Stimulated activated CD8-positive, alpha-beta memory T cell treated with anti-CD3 and anti-CD28 coated beads, Interleukin-15, amount 100 ng/mL, for 1 hour (primary cell): Measurements from ENCODE around the gene TRPV6.

ENCODE experiments used
- DNase-seq: peaks from one replicate; pipeline ENCODE4 v3.0.0-alpha.2; 2020; ENCODE audit warnings: low read depth

TRPV6 gene

DNA sequence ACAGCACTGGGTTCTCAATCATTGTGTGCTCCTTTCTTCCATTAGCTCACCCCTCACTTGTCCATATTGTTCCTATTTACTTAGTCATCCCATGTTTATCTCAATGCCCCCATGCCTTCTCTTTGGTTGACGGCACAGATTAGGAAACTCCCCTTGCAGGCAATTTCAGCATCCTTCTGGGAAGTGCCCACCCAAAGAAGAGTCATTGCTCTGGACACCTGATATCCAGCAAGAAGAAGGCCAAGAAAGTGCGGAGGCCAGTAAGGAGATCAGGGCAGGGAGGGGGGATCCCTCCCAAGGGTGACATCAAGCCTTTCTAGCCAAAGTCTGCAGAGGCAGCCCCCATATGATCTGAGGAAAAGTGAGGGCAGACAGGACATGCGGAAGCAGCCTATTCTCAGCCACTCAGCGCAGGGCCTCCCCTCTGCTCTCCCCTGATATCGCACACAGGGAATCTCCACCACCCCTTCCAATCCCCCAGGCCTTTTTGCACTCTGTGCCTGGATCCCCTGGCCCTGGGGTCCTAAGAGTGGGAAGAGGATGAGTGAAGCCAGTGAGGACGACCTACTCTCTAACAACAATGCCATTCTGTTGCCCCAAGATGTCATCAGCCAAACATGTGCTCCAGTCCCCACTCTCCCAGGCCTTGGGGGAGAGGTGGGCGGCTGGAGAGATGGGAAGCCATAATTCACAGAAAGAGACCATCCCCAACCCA, 1.8 kb downstream of the TRPV6 start:
- DNase-seq: no peak

DNA sequence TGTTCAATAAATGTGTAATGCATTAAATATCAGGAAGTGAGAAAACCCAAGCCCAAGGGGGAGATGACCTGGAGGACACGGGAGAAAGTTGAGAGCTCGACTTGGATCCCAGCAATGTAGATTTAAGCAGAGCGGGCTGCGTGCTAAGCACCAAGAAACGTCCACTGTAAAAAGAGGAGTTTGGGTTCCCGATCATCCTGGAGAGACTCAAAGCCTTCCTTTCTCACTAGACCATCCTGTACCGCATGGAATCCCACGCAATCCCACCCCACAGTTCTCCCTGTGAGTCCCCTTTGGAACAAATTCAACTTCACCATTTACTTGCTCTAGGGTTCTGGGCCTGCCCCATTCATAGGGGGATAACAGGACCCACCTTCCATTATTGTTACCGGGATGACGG, 2.4 kb downstream of the TRPV6 start:
- no peak for DNase-seq

DNA sequence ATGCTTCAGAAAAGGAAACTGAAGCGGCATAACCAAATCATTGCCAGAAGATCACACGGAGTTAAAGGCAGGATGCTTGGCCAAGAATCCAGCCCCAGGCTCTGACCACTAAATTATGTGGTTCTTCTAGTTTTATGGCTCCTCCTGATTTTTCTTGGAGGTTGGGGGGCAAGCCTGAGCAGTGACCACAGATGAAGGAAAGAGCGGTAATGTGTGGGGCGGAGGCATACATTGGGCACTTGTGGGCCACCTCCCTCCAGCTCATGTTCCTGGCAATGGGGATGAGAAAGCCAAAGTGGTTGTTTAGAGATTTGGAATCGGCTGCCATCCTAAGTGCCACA, 3.2 kb downstream of the TRPV6 start:
- DNase-seq: no peak

DNA sequence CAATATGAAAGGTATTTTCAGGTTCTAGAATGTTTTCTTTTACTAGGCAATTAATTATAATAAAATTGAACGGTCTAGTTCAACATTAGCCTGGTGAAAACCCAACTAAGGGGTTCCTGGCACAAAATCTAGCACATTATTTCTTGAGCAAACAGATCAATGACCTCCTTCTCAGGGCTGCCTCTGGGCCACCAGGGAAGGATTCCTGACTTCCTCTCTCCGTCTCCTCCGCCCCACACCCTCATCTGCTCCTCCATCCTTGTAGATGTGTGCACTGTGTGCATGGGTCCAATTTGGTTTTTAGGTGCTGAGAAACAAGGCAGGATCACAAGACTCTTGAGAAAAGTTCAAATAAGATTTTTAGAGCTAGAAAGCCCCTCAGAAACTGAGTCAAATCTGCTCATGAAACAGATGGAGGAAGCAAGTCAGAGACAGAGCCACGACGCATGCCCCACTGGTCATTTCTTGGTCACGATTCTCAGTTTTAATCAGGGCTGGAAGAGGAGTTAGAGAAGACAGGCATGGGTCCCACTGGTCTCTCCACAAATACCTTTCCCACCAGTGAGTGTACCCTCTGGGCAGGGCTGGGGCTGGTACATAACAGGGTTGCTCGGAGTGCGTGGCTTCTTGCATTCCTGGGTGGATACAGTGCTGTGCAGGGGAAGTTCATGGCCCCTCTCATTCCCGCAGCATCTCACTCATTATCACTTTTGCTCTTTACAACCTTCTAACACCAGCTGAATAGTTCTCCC, 3.8 kb downstream of the TRPV6 start:
- no peak for DNase-seq

DNA sequence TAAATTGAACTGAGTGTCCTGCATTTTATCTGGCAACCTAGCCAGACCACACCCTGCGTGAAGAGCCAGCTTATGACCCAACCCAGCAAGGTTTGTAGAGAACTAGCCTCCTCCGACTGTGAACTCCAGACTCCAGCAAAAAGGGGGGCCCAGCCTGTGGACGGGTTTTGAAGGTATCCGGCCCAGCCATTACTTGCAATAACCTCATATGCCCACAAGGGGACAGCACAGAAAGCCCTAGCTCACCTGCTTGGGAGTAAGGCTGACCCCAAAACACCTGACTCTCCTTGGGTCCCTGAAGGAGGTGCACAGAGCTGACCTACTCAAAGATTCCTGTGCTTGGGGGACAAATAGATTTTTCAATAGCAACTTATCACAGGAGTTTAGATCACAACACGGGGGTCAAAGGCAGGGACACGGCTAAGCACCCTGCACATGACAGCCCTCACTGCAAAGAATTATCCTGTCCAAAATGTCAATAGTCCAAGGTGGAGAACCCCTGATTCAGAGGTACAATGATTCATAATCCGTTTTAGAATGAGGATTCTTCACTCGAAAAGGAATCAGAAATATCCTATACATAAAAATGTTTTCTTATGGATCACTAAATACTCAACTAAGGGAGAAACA, 4.6 kb downstream of the TRPV6 start:
- peak; percentile 6 for DNase-seq

DNA sequence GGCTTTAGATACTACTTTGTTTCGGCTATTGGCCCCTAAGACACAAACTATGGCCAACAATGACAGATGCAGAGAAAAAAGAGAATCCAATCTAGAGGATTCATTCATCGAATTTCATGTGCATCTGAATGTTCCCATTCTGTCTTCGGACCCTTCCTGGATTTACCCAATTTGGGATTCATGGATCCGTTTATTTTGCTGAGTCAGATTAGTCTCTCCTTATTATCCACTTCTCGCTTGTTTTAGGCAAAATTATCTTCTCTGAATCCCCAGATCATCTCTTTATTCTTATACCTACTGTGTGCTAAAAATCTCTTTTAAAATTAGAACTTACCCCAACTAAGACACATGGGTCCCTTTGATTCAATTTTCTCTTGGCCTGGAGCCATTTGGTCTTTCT, 6.5 kb downstream of the TRPV6 start:
- no peak for DNase-seq

DNA sequence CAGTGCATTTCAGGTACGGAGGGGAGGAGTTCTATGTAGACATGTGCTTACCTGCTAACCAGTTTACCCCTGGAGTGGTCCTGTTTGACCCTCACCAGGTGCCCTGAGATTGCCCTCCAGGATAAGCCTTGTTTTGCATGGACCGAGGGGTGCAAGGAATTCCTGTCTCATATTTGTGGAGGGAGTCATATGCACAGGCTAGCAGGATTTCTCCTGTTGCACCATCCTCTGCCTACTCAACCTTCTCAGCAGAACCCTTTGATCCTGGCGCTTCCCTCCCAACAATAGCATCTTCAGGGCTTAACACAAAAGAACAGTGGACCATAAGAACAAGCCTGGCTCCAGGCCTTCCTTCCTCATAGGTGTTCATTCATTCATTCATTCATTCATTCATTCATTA, 7.2 kb downstream of the TRPV6 start:
- no peak for DNase-seq

DNA sequence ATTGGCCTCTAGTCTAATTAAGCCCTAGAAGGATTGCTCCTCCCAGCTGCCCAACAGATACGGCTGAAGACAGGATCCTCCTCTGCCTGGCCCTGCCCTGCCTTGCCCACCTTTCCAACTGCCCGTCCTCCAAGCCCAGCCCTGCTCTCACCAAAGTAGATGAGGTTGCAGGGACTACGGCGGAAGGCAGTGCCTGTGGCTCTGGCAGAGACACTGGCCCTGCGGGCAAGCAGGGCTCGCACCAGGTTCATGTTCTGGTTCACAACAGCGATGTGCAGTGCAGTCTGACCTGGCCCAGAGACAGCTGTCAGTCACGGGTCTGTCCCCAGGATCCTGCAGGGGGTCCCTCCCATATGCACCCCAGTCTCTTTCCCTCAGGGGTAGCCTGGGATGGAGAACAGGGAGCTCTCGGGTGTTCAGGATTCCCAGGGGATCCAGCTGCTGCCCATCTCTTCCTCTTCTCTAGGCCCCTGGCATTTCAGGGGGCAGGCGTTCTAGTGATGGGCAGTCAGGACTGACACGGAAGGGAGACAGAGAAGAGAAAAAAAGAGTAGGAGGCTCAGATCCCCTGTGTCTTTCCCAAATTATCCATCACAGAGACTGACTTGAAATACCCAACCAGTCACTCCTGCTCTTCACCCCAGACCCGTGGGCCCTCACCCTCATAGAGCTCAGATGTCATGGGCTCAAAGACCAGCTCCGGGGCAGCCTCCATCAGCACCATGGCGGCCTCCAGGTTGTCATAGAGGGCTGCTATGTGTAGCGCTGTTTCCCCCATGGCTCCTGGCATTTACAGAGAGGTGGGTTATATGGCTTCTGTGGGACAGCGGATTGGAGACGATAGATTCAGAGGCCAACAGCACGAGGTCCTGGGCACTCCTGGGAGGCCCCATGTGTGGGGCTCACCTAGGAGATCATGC, 8.3 kb downstream of the TRPV6 start:
- no peak for DNase-seq

DNA sequence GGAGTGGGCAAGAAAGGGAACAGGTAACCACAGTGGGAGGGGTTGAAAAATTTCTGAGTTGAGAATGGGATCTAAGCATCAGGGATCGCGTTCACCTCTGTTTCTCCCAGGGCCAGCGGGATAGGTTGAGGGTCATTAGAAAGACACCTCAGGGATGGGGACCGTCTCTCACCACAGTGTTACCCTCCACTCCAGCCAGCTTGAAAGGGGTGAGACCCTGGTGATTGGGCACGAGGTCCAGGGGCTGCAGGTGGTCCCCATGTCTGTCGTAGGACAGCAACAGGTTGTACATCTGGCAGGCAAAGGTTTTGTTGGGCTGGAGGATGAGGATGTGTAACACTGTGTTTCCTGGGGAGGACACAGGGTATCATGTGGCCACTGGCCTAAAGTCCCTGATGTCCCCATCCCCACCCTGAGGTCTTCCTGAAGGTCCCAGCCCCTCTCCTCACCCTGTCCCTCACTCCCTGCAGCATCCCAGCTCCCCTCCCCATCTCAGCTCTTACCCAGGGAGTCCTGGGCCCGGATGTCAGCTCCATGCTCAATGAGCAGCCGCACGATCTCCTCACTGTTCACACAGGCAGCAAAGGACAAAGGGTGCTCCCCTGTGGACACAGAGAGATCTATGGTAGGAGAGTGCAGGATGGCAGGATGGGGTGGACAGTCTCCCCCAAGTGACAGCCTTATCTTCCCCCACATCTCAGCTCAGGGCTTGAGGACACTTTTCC, 9.1 kb downstream of the TRPV6 start:
- DNase-seq: no peak

DNA sequence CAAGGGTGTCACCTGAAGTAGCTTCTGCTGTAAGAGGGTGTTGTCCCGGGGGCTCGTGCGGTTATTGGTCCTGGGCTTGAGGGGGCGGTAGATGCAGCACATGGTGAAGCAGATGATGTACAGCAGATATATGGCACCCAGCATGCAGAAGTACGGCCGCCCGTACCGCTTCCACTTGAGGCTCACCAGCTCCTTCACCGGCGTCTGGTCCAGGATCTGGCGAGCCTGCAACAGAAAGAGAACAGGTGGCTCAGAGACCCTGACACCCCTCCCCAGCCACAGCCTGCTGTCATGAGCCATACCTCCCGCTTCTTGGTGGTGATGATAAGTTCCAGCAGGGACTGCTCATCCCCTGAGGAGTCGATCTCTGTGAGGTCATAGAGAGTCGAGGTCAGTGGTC, 10.1 kb downstream of the TRPV6 start:
- DNase-seq: no peak

DNA sequence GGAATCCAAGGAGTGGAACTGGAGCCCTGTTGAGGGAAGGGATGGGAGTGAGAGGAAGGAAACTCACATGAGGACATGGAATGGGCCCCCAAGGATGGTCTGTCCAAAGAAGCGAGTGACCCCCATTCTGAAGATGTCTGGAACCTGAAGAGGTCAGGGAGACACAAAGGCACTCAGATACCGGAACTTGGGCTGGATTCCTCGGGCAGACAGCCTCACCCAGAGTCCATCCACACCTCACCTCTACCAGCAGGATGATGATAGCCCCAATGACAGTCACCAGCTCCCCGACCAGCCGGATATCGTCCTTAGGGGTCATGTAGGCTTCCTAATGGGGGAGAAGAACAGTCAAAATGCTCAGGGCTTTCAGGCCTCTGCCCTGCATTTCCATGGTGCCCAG, 10.7 kb downstream of the TRPV6 start:
- no peak for DNase-seq

DNA sequence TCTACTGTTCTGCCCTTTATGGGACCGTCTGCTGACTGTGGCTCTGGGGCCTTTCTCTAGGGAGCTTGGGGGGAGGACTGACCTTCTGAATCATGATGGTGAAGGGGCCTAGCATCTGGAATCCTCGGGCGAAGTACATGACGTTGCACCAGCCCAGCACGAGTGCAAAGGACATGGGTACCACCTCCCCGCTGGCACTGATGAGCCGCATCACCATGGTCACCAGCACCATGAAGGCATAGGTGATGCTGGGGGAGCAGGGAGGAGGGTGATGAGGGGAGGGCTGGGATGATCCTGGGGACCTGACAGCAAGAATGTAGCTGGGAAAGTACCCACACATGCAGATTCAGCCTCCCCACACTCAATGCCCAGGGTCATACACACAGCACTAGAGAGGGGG, 11.1 kb downstream of the TRPV6 start:
- DNase-seq: no peak

DNA sequence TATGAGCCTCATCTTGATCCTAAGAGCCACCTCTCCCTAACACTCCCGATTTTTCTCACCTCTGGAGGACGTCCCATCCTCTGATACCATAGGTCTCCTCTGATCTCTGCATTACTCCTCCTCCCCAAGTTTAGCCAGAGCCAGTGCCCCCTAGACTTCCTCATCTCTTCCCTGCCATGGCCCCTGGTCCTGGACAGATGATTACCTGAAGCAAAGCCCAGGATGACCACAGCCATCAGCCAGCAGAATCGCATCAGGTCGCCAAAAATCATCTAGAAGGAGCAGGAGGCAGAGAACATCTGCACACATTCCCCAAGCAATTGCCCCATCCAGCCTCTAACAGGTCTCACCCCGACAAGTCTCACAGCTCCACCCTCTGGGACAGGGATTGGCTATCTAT, 11.7 kb downstream of the TRPV6 start:
- DNase-seq: no peak

DNA sequence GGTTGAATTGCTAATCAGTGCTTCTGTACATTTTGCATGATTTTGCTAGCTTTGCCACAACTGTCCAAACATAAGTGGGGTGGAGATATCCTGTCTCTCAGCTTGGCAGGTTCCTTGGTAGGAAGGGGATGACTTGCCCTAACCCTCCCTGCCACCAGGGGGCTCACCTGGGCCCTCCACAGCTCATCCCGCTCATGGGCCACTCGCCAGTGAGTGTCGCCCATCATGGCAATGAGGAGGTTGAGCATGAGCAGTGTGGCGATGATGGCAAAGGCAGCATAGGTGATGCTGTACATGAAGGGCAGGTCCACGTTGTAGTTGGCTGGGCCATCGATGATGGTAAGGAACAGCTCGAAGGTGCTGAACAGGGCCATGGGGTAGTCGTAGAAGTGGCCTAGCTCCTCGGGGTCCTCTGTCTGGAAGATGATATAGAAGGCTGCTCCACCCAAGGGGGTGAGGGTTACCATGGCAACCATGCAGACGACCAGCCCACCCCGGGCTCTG, 12.2 kb downstream of the TRPV6 start:
- DNase-seq: no peak

DNA sequence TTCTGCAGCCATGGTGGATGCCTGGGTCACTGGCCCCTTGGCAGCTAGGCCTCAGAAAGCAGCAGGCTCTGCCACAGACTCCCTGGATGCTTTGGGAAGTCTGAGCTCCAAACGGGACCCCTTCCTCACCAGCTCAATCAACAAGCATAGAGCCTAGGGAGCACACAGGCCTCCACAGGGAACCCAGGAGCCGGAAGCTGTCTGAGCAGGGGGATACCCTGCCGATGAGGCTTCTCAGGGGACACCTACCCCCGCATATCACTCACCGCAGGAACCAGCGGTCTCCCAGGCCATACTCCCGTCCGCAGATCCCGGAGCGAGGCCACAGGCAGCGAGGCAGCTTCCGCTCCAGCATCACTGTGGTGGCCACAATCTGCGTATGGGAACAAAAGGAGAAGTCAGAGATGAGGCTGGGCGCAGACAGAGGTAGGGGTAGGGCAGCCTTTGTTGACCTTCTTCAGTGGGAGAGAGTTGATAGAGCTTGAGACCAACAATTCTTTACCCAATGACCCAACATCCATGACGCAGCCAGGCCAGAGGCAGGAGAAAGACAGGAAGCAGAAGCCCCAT, 13.4 kb downstream of the TRPV6 start:
- no peak for DNase-seq

DNA sequence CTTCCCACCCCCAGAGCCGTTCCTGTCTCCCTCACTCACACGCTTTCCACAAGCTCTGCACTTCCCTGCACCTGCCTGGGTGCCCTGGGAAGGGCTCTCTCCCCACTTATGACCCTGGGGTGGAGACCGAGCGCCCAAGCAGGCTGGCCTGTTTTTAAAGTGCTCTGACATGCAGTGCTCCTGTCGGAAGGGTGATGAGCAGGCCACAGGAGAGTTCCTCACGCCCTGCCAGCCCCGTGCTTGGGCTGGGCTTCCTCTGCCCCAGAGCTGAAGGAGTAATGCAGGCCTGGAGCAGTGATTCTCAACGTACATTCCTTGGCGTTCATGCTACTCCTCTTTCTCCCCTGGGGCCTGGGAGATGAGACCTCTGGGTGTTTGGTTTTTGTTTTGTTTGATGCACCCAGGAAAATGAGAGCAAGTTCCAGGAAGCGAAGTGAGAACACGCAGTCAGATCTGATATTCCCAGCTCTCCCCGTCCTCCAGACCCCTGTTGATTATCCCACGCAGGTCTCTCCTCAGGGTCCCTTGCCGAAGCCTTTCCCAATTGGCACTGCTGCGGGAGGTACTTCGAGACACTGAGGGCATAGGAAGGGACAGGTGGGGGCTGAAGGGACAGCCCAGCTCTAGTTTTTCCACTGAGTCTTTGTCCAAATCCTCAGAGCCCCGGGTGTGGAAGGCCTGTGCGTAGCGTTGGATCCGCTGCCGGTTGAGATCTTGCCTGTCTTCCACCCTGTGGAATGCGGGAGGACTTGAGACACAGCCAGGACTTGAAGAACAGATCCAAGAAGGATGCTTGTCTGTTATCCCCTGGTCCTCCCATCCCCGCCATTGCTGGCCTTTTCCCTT, 14.1 kb downstream of the TRPV6 start:
- no peak for DNase-seq

DNA sequence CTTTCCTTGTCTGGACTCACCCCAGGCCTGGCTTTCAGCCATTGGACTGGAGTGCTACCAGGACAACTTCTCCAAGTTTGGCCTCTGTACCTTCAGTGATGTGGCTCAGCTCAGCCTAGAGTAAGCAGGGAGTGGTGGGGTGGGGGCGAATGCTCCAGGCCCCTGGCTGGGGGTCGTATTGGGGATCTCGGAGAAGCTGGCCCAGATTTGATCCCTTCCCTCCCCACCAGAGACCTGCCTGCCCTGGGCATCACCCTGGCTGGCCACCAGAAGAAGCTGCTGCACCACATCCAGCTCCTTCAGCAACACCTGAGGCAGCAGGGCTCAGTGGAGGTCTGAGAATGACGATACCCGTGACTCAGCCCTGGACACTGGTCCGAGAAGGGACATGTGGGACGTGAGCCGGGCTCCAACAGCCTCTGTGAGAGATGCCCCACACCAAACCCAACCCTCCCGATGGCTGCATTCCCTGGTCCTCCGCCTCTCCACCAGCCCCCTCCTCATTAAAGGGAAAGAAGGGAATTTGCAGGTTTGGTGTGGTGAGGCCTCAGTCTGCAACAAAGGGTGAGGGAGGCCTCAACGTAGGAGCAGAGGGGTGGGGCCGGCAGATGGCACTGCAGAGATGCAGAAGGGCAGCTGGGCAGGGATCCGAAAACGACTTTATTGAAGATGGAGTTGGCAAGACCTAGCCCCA, 14.8 kb downstream of the TRPV6 start:
- no peak for DNase-seq

DNA sequence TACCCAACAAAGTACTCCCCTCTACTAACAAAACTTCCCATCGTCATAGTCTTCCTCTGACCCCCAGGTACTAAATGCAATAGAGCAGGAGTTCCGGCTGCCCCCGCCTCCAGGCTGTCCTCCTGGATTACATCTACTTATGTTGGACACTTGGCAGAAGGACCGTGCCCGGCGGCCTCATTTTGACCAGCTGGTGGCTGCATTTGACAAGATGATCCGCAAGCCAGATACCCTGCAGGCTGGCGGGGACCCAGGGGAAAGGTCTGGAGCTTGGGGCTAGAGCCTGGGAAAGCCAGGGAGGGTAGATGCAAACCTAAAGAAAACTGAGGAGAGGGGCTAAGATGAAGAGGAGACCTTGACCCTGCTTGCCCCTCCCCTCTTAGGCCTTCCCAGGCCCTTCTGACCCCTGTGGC, 15.4 kb downstream of the TRPV6 start:
- no peak for DNase-seq

DNA sequence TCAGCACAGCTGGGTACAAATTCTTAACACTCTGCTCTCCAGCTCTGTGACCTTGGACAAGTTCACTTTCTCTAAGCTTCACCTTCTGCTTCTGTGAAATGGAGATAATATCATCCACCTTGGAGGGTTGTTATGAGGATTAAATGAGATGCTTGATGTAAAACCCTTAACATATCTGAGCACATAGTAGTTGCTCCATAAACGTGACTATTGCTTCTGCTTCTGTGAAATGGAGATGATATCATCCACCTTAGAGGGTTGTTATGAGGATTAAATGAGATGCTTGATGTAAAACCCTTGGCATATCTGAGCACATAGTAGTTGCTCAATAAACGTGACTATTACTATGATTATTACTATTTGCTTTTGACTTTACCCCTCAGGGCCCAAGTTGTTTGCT, 16.1 kb downstream of the TRPV6 start:
- no peak for DNase-seq

DNA sequence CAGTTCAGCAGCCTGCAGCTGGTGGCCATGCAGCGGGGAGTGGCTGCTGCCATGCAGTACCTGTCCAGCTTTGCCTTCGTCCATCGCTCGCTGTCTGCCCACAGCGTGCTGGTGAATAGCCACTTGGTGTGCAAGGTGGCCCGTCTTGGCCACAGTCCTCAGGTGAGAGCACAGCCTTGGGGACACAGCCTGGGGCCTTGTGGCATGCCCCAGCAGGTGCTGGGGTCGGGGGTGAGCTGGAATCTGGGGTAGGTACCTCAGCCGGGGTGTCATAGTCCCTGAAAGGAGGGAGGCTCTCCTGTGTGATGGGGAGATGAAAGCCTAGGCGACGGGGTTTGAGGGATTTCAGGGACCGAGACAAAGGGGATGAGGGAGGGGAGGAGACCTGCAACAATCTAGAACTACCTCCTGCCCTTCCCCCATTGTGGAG, 16.5 kb downstream of the TRPV6 start:
- DNase-seq: no peak
